WTC11 (cell line): ENCODE results near the gene CARMIL1. TPM values are rescaled to one million over a fixed set of nuclear protein-coding genes. Genes with fewer than 3 reads are reported as not detected.

Source experiments
- ATAC-seq: fragments of 200-7000 bp; cut with Tn5 transposase; 2 replicates; pipeline ENCODE4 v1.10.0; 2021; ENCODE audit warnings: mild to moderate bottlenecking, moderate library complexity
- CTCF ChIA-PET: fragments of 300-600 bp; sonication (Branson Sonifier 250); formaldehyde crosslinking; loops from one replicate; lab custom pipeline; 2021; ENCODE audit warnings: antibody characterized with exemption; lab: Charles Lee
- POLR2A ChIA-PET: fragments of 350-600 bp; sonication (Branson Sonifier 250); formaldehyde crosslinking; loops from one replicate; lab custom pipeline; 2021; ENCODE audit warnings: antibody characterized with exemption; lab: Charles Lee
- DNase-seq: peaks from one replicate; pipeline ENCODE4 v3.0.0; 2021; ENCODE audit warnings: low spot score
- H3K27ac Mint-ChIP-seq: 2 replicates; pipeline ENCODE4 v1.8.0; 2021; ENCODE audit warnings: mixed read lengths
- H3K27me3 Mint-ChIP-seq: 2 replicates; pipeline ENCODE4 v1.8.0; 2021; ENCODE audit warnings: low read depth, mild to moderate bottlenecking, moderate library complexity, mixed read lengths
- H3K36me3 Mint-ChIP-seq: 2 replicates; pipeline ENCODE4 v1.8.0; 2021; ENCODE audit warnings: mixed read lengths
- H3K4me1 Mint-ChIP-seq: 2 replicates; pipeline ENCODE4 v1.8.0; 2022; ENCODE audit warnings: mixed read lengths
- H3K4me3 Mint-ChIP-seq: 2 replicates; pipeline ENCODE4 v1.8.0; 2021; ENCODE audit warnings: mild to moderate bottlenecking, moderate library complexity, mixed read lengths
- H3K9me3 Mint-ChIP-seq: 2 replicates; pipeline ENCODE4 v1.8.0; 2021; ENCODE audit warnings: mixed read lengths
- AR ChIP-seq: fragments of 250-450 bp; sonication (Bioruptor Pico); IDR thresholded peaks from 2 replicates; pipeline ENCODE4 v1.9.0; 2021; ENCODE audit warnings: mild to moderate bottlenecking
- CTCF ChIP-seq: fragments of 200-600 bp; IDR thresholded peaks from 2 replicates; pipeline ENCODE4 v1.8.0; 2022; ENCODE audit warnings: antibody characterized with exemption
- E2F5 ChIP-seq: sonication (generic); formaldehyde crosslinking; IDR thresholded peaks from 2 replicates; pipeline ENCODE4 v1.8.1; 2022; ENCODE audit warnings: mild to moderate bottlenecking, moderate library complexity, missing genetic modification reagents
- ELF4 ChIP-seq: sonication (generic); formaldehyde crosslinking; IDR thresholded peaks from 2 replicates; pipeline ENCODE4 v1.8.1; 2022; ENCODE audit warnings: low read depth, mild to moderate bottlenecking, moderate library complexity, missing genetic modification reagents
- ESRRA ChIP-seq: sonication (generic); formaldehyde crosslinking; IDR thresholded peaks from 2 replicates; pipeline ENCODE4 v1.8.1; 2022; ENCODE audit warnings: mild to moderate bottlenecking, missing genetic modification reagents, borderline replicate concordance
- FOXJ3 ChIP-seq: sonication (generic); formaldehyde crosslinking; IDR thresholded peaks from 2 replicates; pipeline ENCODE4 v1.9.0; 2021; ENCODE audit warnings: missing genetic modification reagents, mild to moderate bottlenecking, borderline replicate concordance
- FOXK1 ChIP-seq: sonication (generic); formaldehyde crosslinking; IDR thresholded peaks from 2 replicates; pipeline ENCODE4 v1.8.0; 2022; ENCODE audit warnings: mild to moderate bottlenecking, moderate library complexity, missing genetic modification reagents
- GTF2I ChIP-seq: fragments of 250-450 bp; sonication (Bioruptor Pico); conservative IDR thresholded peaks from 2 replicates; pipeline ENCODE4 v1.4.0; 2021; ENCODE audit warnings: mild to moderate bottlenecking
- IRF1 ChIP-seq: sonication (generic); formaldehyde crosslinking; IDR thresholded peaks from 2 replicates; pipeline ENCODE4 v1.8.0; 2023; ENCODE audit warnings: missing genetic modification reagents
- KAT7 ChIP-seq: sonication (generic); formaldehyde crosslinking; IDR thresholded peaks from 2 replicates; pipeline ENCODE4 v1.8.1; 2023; ENCODE audit warnings: missing genetic modification reagents, mild to moderate bottlenecking, borderline replicate concordance
- MLX ChIP-seq: sonication (generic); formaldehyde crosslinking; IDR thresholded peaks from 2 replicates; pipeline ENCODE4 v1.8.1; 2023; ENCODE audit warnings: mild to moderate bottlenecking, missing genetic modification reagents, moderate library complexity
- NFATC4 ChIP-seq: fragments of 250-450 bp; sonication (Bioruptor Pico); IDR thresholded peaks from 2 replicates; pipeline ENCODE4 v1.9.0; 2021; ENCODE audit warnings: mild to moderate bottlenecking
- PREB ChIP-seq: sonication (generic); formaldehyde crosslinking; IDR thresholded peaks from 2 replicates; pipeline ENCODE4 v1.8.1; 2022; ENCODE audit warnings: mild to moderate bottlenecking, missing genetic modification reagents, moderate library complexity, borderline replicate concordance
- PRRX2 ChIP-seq: fragments of 250-450 bp; sonication (Bioruptor Pico); IDR thresholded peaks from 2 replicates; pipeline ENCODE4 v1.8.0; 2021; ENCODE audit warnings: mild to moderate bottlenecking
- RORB ChIP-seq: fragments of 250-450 bp; sonication (Bioruptor Pico); IDR thresholded peaks from 2 replicates; pipeline ENCODE4 v1.9.0; 2021; ENCODE audit warnings: mild to moderate bottlenecking
- SMAD4 ChIP-seq: sonication (generic); formaldehyde crosslinking; IDR thresholded peaks from 2 replicates; pipeline ENCODE4 v1.8.0; 2022; ENCODE audit warnings: mild to moderate bottlenecking, missing genetic modification reagents
- TEAD1 ChIP-seq: sonication (generic); formaldehyde crosslinking; IDR thresholded peaks from 2 replicates; pipeline ENCODE4 v1.8.0; 2022; ENCODE audit warnings: mild to moderate bottlenecking, missing genetic modification reagents
- ZNF138 ChIP-seq: sonication (generic); formaldehyde crosslinking; conservative IDR thresholded peaks from 2 replicates; pipeline ENCODE4 v1.8.1; 2022; ENCODE audit warnings: mild to moderate bottlenecking, moderate library complexity, missing genetic modification reagents
- ZNF416 ChIP-seq: fragments of 250-450 bp; sonication (Bioruptor Pico); IDR thresholded peaks from 2 replicates; pipeline ENCODE4 v1.9.0; 2021; ENCODE audit warnings: mild to moderate bottlenecking, inconsistent platforms
- total RNA-seq: library from RNA; stranded (reverse); gene quantifications from 3 replicates; pipeline ENCODE4 v1.2.3, GENCODE V29; 2021

Gene CARMIL1
- total RNA-seq, 1 experiment from 2014 or later = 36.2 TPM

- H3K4me3 Mint-ChIP-seq = no peak overlapping the region
- POLR2A ChIA-PET = no interaction called here
- no peaks in the 10 kb centered on the region for H3K9me3 Mint-ChIP-seq
- TF ChIP-seq AR (CRISPR knock-in tag) = no peak
- TF ChIP-seq MLX = no peak
- TF ChIP-seq ZNF416 (CRISPR knock-in tag) = no peak
- TF ChIP-seq PREB (CRISPR knock-in tag) = no peak
- TF ChIP-seq, all 79 proteins: peak for 0
- CTCF ChIA-PET = interaction anchor here (0.6 to 1.2 kb wide), 5 partner anchors 8 to 199 kb away, joined by 3 to 4 read pairs (median 3); partner anchors contain the start of gene CARMIL1
- no peaks in the 10 kb centered on the region for H3K27me3 Mint-ChIP-seq
- peaks cover 43% of the 10 kb centered on the region for H3K4me1 Mint-ChIP-seq
- H3K36me3 Mint-ChIP-seq = peaks cover 3% of the 10 kb centered on the region; the same call in 1 of the 2 replicates
- no peak for DNase-seq
- peak overlapping the region; percentile 83 for H3K27ac Mint-ChIP-seq
- peak; percentile 30; the same call in 1 of the 2 replicates for ATAC-seq
These were observed 185.1 kb downstream of the CARMIL1 start for GRCh38 chr6:25464225-25464624.

- Mint-ChIP-seq H3K4me3 (no peak overlapping the region), H3K36me3 (peaks cover 3% of the 10 kb centered on the region; the same call in 1 of the 2 replicates), H3K4me1 (peaks cover 38% of the 10 kb centered on the region), H3K27ac (peak overlapping the region; percentile 18; the same call in 1 of the 2 replicates), H3K27me3 (no peaks in the 10 kb centered on the region), H3K9me3 (no peaks in the 10 kb centered on the region)
- TF ChIP-seq TEAD1 (no peak), ESRRA (no peak), FOXJ3 (CRISPR knock-in tag) (no peak), ELF4 (no peak), GTF2I (CRISPR knock-in tag) (no peak), KAT7 (CRISPR knock-in tag) (no peak), RORB (CRISPR knock-in tag) (no peak), PRRX2 (CRISPR knock-in tag) (no peak), SMAD4 (CRISPR knock-in tag) (no peak), IRF1 (no peak), E2F5 (CRISPR knock-in tag) (no peak), FOXK1 (CRISPR knock-in tag) (no peak), CTCF (no peak), NFATC4 (CRISPR knock-in tag) (no peak), ZNF138 (CRISPR knock-in tag) (no peak)
- DNase-seq = no peak
- no peak for ATAC-seq
- ChIA-PET CTCF (no interaction called here), POLR2A (no interaction called here)
These were observed 186.8 kb downstream of the CARMIL1 start for GRCh38 chr6:25465941-25466340.
